ENCODE results near the gene PRKX. TPM values are rescaled to one million over a fixed set of nuclear protein-coding genes. Genes with fewer than 3 reads are reported as not detected.

Gene PRKX
- total RNA-seq, 3 donors from 2014 or later (not counting 1 experiment from before 2014, with no cell fraction given): 44.9 to 131 (median 97.6) TPM

- intact Hi-C loops (cut with micrococcal nuclease): no loop called here
- ATAC-seq (no peak), DNase-seq (no peak)
- Mint-ChIP-seq H3K4me1 (peaks cover 51 to 78% of the 10 kb centered on the region in 2 donors), H3K27me3 (ENCODE audit: low read depth in 2 of 2) (no peaks in the 10 kb centered on the region), H3K9me3 (no peaks in the 10 kb centered on the region), H3K4me3 (peak overlapping the region; percentile 50), H3K27ac (peak overlapping the region; percentile 83 to 93), H3K36me3 (no peaks in the 10 kb centered on the region)
- Histone ChIP-seq H3K27me3 (ENCODE audit: control insufficient read depth, insufficient read depth, low read length) (no peaks in the 10 kb centered on the region), H3K27ac (ENCODE audit: low read length) (peak overlapping the region; percentile 50), H3K9me3 (ENCODE audit: control insufficient read depth, insufficient read depth, low read length) (no peaks in the 10 kb centered on the region), H3K4me1 (ENCODE audit: control insufficient read depth, insufficient read depth, low read length) (peaks cover 44% of the 10 kb centered on the region), H3K36me3 (ENCODE audit: control insufficient read depth, insufficient read depth, low read length) (no peaks in the 10 kb centered on the region), H3K4me3 (ENCODE audit: low read length) (no peak overlapping the region)
- TF ChIP-seq CTCF (IDR thresholded peaks at IDR 0.05): no peak
- 77% methylated on average over 14 of the region's 16 CpGs for WGBS (ENCODE audit: insufficient coverage)
Observed at GRCh38 chrX:3697701-3698279, 15.7 kb downstream of the PRKX start.

- no peaks in the 10 kb centered on the region for H3K9me3 ChIP-seq (ENCODE audit: control insufficient read depth, insufficient read depth, low read length)
- Mint-ChIP-seq H3K9me3 (no peaks in the 10 kb centered on the region), H3K4me1 (peaks cover 51 to 79% of the 10 kb centered on the region in 2 donors), H3K36me3 (no peaks in the 10 kb centered on the region), H3K27ac (peak overlapping the region; percentile 83 to 93), H3K27me3 (ENCODE audit: low read depth in 2 of 2) (no peaks in the 10 kb centered on the region), H3K4me3 (peak overlapping the region; percentile 38)
- WGBS (ENCODE audit: insufficient coverage): 66% methylated on average over 8 of the region's 9 CpGs
- no peak overlapping the region for H3K4me3 ChIP-seq (ENCODE audit: low read length)
- no peaks in the 10 kb centered on the region for H3K36me3 ChIP-seq (ENCODE audit: control insufficient read depth, insufficient read depth, low read length)
- no peak for TF ChIP-seq CTCF (IDR thresholded peaks at IDR 0.05)
- H3K27me3 ChIP-seq (ENCODE audit: control insufficient read depth, insufficient read depth, low read length): no peaks in the 10 kb centered on the region
- ATAC-seq (peak; percentile 53 to 78 (median 67)), DNase-seq (no peak)
- intact Hi-C loops (cut with micrococcal nuclease): no loop called here
- peak overlapping the region; percentile 19 for H3K27ac ChIP-seq (ENCODE audit: low read length)
- peaks cover 48% of the 10 kb centered on the region for H3K4me1 ChIP-seq (ENCODE audit: control insufficient read depth, insufficient read depth, low read length)
Observed at GRCh38 chrX:3697220-3697684, 16.2 kb downstream of the PRKX start.

GRCh38 chrX:3695536-3695935, 17.9 kb downstream of the PRKX start:
- H3K27ac ChIP-seq (ENCODE audit: low read length): no peak overlapping the region

More at GRCh38 chrX:3695536-3695935, 17.9 kb downstream of the PRKX start:
- Histone ChIP-seq H3K4me1 (ENCODE audit: control insufficient read depth, insufficient read depth, low read length) (peaks cover 43% of the 10 kb centered on the region), H3K4me3 (ENCODE audit: low read length) (no peak overlapping the region), H3K9me3 (ENCODE audit: control insufficient read depth, insufficient read depth, low read length) (no peaks in the 10 kb centered on the region), H3K27me3 (ENCODE audit: control insufficient read depth, insufficient read depth, low read length) (no peaks in the 10 kb centered on the region), H3K36me3 (ENCODE audit: control insufficient read depth, insufficient read depth, low read length) (no peaks in the 10 kb centered on the region)
- ATAC-seq: no peak
- peak overlapping the region; percentile 7 for H3K4me3 Mint-ChIP-seq
- intact Hi-C loops (cut with micrococcal nuclease): no loop called here
- H3K9me3 Mint-ChIP-seq: no peaks in the 10 kb centered on the region
- H3K27me3 Mint-ChIP-seq (ENCODE audit: low read depth in 2 of 2): no peaks in the 10 kb centered on the region
- no peak for DNase-seq
- WGBS (ENCODE audit: insufficient coverage): 78% methylated on average over 5 of the region's 5 CpGs
- H3K27ac Mint-ChIP-seq: peak overlapping the region; percentile 74 to 93
- no peaks in the 10 kb centered on the region for H3K36me3 Mint-ChIP-seq
- peaks cover 47 to 69% of the 10 kb centered on the region in 2 donors for H3K4me1 Mint-ChIP-seq
- no peak for TF ChIP-seq CTCF (IDR thresholded peaks at IDR 0.05)
